Stimulated activated naive B cell treated with anti-CD40 and anti-IgM and Interleukin-4, amounts not matched to agents 10 μg/mL and 1 μg/mL and 100 μg/mL, for 72 hours (primary cell): Measurements from ENCODE around the gene AQR.
"Not testable (repeated sequence)": the region's sequence is repeated elsewhere in the genome, so short reads cannot be mapped to it uniquely, and the experiment has no call there.

ENCODE experiments used
- ATAC-seq, 2 donors: fragments of 150-1000 bp; cut with Tn5 transposase; replicated peaks; 2 replicates each; pipeline ENCODE4 v1.10.0; 2021; ENCODE audit warnings: moderate library complexity in 1 of 2
- DNase-seq: peaks from one replicate; pipeline ENCODE4 v3.0.0; 2021
- H3K27ac Mint-ChIP-seq: one replicate; pipeline ENCODE4 v1.8.0; 2022; ENCODE audit warnings: mild to moderate bottlenecking, mixed read lengths
- H3K27me3 Mint-ChIP-seq, 2 donors: one replicate each; pipeline ENCODE4 v1.8.0; 2022; ENCODE audit warnings: mixed read lengths in 2 of 2
- H3K36me3 Mint-ChIP-seq, 2 donors: one replicate each; pipeline ENCODE4 v1.8.0; 2022; ENCODE audit warnings: mixed read lengths in 2 of 2, mild to moderate bottlenecking in 1 of 2
- H3K4me1 Mint-ChIP-seq, 2 donors: one replicate each; pipeline ENCODE4 v1.8.0; 2022; ENCODE audit warnings: mixed read lengths in 2 of 2, mild to moderate bottlenecking in 1 of 2
- H3K4me3 Mint-ChIP-seq, 2 donors: one replicate each; pipeline ENCODE4 v1.8.0; 2022; ENCODE audit warnings: mild to moderate bottlenecking in 2 of 2, mixed read lengths in 2 of 2, moderate library complexity in 1 of 2
- H3K9me3 Mint-ChIP-seq, 2 donors: one replicate each; pipeline ENCODE4 v1.8.0; 2022; ENCODE audit warnings: mixed read lengths in 2 of 2, mild to moderate bottlenecking in 1 of 2

AQR gene

DNA sequence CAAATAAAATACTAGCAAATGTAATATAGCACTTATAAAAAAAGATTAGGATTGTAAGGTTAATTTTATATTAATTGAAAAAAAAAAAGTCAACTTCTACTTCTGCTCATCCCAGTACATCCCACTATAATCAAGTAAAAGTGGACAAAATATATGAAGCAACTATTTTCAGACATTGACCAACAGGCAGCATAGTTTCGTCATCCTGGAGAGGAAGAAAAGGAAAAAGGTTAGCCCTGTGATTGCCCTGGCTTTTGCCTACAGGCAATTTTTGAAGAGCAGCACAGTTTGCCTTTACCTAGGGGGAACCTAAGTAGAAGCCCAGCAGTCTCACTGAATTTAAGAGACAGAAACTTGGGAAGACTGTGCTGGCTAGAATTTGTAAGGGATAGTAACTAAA is 121.9 kb downstream of the AQR start:
- no peaks in the 10 kb centered on the region for H3K27me3 Mint-ChIP-seq
- no peak for ATAC-seq

DNA sequence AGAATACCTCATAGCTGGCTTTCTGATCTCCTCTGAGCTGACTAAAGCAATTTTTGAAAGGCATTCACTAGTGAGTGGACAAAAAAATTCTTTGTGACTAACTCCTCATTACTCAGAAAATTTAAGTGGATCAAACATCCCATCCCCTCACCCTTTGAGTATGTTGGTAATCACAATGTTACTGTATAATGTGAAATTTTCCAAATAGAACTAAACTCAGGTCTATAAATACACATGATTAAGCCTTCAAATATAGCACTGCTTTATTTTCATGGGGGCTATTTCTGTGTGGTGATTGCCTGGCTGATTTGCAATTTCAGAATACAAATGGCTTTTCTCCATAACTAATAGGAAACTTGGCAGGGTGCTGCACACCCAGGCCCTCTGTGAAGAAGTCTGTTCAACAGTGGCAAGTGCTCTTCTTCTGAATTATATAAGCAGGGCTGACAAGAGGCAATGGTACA is 128.2 kb downstream of the AQR start:
- no peak for DNase-seq
- ATAC-seq = no peak
- Mint-ChIP-seq H3K36me3 (no peaks in the 10 kb centered on the region), H3K4me3 (no peak overlapping the region), H3K27ac (no peak overlapping the region), H3K9me3 (peaks cover 0 to 3% of the 10 kb centered on the region in 2 donors), H3K4me1 (no peaks in the 10 kb centered on the region), H3K27me3 (peaks cover 0 to 3% of the 10 kb centered on the region in 2 donors)

More for the DNA sequence above, 121.9 kb downstream of the AQR start:
- H3K4me1 Mint-ChIP-seq = peaks cover 9 to 29% of the 10 kb centered on the region in 2 donors
- peaks cover 0 to 8% of the 10 kb centered on the region in 2 donors for H3K36me3 Mint-ChIP-seq
- no peak overlapping the region for H3K4me3 Mint-ChIP-seq
- peaks cover 4% of the 10 kb centered on the region in 2 donors for H3K9me3 Mint-ChIP-seq
- H3K27ac Mint-ChIP-seq = no peak overlapping the region
- no peak for DNase-seq

DNA sequence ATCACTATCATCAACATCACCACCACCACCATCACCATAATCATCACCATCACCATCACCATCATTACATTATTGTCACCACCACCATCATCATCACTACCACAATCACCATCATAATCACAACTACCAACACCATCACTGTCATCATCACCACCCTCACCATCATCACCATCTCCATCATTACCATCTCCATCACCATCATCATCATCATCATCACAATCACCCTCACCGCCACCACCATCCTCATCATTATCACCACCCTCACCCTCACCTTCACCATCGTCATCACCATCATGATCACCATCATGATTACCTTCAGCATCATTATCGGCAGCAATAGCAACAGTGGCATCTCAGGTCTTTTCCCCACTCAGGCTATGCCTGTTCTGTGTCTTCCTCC is 131.3 kb downstream of the AQR start:
- DNase-seq (no peak), ATAC-seq (no peak)
- peaks cover 8 to 13% of the 10 kb centered on the region in 2 donors for H3K9me3 Mint-ChIP-seq
- peaks cover 6 to 8% of the 10 kb centered on the region in 2 donors for H3K36me3 Mint-ChIP-seq
- H3K27me3 Mint-ChIP-seq = peaks cover 12 to 14% of the 10 kb centered on the region in 2 donors
- no peak overlapping the region for H3K27ac Mint-ChIP-seq
- no peak overlapping the region for H3K4me3 Mint-ChIP-seq
- no peaks in the 10 kb centered on the region for H3K4me1 Mint-ChIP-seq

DNA sequence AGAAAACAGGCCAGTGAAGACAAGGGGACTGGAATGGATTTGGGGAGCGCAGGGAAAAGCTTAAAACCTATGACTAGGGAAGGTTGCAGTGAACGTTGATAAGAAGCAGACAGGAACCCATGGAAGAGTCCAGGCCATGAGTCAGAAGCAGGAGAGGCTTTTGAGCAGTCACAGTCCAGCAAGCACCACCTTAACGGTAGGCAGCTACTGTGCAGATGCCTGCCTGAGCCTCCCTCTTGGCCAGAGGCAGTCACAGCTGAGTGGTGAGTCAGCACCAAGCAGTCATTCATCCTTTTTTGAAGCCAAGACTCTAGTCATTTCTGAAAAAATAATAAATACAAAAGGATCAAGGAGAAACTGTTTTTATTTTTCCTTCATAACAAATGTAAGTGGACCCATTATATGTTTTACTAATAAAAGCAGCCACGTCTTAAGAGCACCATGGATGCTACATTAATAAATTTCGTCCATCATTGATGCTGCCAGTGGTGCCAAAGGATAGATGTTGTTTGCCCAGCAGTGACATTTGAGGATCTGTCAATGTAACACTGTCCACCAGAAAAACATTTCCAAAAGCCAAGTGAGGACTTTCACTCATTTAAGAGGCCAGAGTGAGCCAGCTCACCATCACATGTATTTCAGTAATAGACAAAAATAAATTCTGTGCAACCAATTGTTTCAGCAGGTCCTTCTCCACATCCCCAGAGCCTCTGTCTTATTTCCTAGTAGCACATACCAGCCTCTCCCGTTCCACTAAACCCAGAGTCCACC is 132.1 kb downstream of the AQR start:
- no peak overlapping the region for H3K27ac Mint-ChIP-seq

DNA sequence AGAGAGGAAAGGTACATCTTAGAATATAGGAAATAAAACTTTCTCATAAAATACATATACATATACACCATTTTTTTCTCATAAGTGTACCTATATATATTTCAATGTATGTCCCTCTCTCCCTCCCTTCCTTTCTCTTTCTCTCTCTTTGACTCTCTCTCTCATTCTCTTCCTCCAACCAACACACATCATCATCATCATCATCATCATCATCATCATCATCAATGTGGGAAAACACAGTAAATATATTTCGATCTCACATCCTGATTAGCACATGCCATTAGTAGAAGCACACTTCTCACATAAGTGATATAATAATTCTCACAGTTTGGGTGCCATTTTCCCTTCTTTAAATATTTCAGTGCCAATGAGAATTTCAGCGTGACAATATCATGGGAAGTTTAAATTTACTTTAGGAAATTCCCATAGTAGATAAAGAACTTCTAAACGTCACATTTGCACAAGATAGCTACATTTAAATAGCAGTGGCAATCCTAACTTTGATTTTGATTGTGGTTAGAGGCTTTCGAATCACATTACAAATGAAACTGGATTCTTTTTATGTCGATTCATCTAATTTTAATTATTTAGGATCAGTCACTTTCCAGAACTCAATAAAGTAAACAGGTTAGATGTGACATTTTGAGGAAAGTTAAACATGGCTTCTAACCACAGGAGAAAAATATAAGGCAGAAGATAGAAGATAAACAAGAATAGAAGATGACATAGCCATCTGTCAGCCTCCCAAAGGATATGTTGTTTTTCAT is 141.2 kb downstream of the AQR start:
- peaks cover 0 to 5% of the 10 kb centered on the region in 2 donors for H3K4me1 Mint-ChIP-seq
- peaks cover 0 to 2% of the 10 kb centered on the region in 2 donors for H3K9me3 Mint-ChIP-seq
- peaks cover 10 to 21% of the 10 kb centered on the region in 2 donors for H3K27me3 Mint-ChIP-seq
- no peaks in the 10 kb centered on the region for H3K36me3 Mint-ChIP-seq
- no peak for DNase-seq
- no peak overlapping the region for H3K27ac Mint-ChIP-seq
- no peak for ATAC-seq
- no peak overlapping the region for H3K4me3 Mint-ChIP-seq

More for the DNA sequence above, 132.1 kb downstream of the AQR start:
- H3K9me3 Mint-ChIP-seq = peaks cover 10 to 13% of the 10 kb centered on the region in 2 donors
- DNase-seq (no peak), ATAC-seq (no peak)
- peaks cover 6 to 8% of the 10 kb centered on the region in 2 donors for H3K36me3 Mint-ChIP-seq
- no peaks in the 10 kb centered on the region for H3K4me1 Mint-ChIP-seq
- no peak overlapping the region for H3K4me3 Mint-ChIP-seq
- H3K27me3 Mint-ChIP-seq = peaks cover 14 to 17% of the 10 kb centered on the region in 2 donors

- H3K36me3 Mint-ChIP-seq = no peaks in the 10 kb centered on the region
- H3K9me3 Mint-ChIP-seq = no peaks in the 10 kb centered on the region
- no peak overlapping the region for H3K27ac Mint-ChIP-seq
- DNase-seq = no peak
- no peak for ATAC-seq
- H3K4me1 Mint-ChIP-seq = no peaks in the 10 kb centered on the region
- H3K4me3 Mint-ChIP-seq = no peak overlapping the region
- peaks cover 28% of the 10 kb centered on the region in 2 donors for H3K27me3 Mint-ChIP-seq
Measured at GRCh38 chr15:34821831-34822230, 147.7 kb downstream of the AQR start.

- Mint-ChIP-seq H3K27me3 (peaks cover 22% of the 10 kb centered on the region in 2 donors), H3K27ac (no peak overlapping the region), H3K36me3 (no peaks in the 10 kb centered on the region), H3K9me3 (no peaks in the 10 kb centered on the region), H3K4me1 (no peaks in the 10 kb centered on the region), H3K4me3 (no peak overlapping the region)
- no peak for DNase-seq
- no peak for ATAC-seq
Measured at GRCh38 chr15:34820110-34820509, 149.4 kb downstream of the AQR start.

DNA sequence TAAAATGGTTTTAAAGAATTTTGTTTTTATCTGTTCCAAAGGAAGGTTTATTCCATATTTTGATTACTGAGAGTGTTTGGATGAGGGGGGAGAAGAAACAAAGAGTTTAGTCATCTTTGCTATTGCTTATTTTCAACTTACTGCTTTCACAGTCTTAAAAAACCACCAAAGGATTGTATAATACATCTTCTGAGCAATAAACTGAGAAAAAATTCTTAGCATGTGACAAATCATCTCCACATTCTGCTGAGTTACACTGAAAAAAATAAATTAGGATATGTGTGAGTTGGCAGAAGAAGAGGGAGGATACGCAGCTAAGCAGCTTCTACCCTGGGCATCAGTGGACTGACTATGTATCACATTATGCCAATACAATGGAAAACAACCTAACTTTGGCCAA is 151.0 kb downstream of the AQR start:
- DNase-seq (no peak), ATAC-seq (no peak)
- H3K36me3 Mint-ChIP-seq = no peaks in the 10 kb centered on the region
- no peaks in the 10 kb centered on the region for H3K4me1 Mint-ChIP-seq
- H3K9me3 Mint-ChIP-seq = no peaks in the 10 kb centered on the region
- no peak overlapping the region for H3K4me3 Mint-ChIP-seq
- peaks cover 22% of the 10 kb centered on the region in 2 donors for H3K27me3 Mint-ChIP-seq
- no peak overlapping the region for H3K27ac Mint-ChIP-seq

DNA sequence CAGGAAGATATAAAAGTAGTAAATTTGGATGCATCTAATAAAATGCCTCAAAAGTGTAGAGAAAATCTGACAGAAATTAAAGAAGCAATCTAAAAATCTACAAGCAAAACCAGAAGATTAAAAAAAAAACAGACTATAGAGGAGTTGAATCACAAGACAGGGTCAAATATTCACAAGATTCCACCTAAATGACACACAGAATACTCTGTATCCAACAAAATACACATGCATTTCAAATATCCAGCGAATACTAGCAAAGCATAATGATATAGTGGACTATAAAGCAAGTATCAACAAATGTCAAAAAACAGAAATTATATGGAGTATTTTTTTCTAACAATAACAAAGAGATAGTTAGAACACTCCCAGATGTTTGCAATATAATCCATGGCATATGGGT is 153.7 kb downstream of the AQR start:
- H3K36me3 Mint-ChIP-seq = no peaks in the 10 kb centered on the region
- no peak overlapping the region for H3K4me3 Mint-ChIP-seq
- no peaks in the 10 kb centered on the region for H3K9me3 Mint-ChIP-seq
- DNase-seq (no peak), ATAC-seq (no peak)
- H3K27ac Mint-ChIP-seq = no peak overlapping the region
- peaks cover 20 to 26% of the 10 kb centered on the region in 2 donors for H3K27me3 Mint-ChIP-seq
- no peaks in the 10 kb centered on the region for H3K4me1 Mint-ChIP-seq

GRCh38 chr15:34813446-34814190 is 155.9 kb downstream of the AQR start:
- Mint-ChIP-seq H3K27ac (no peak overlapping the region), H3K4me3 (no peak overlapping the region), H3K36me3 (no peaks in the 10 kb centered on the region), H3K27me3 (peaks cover 19 to 25% of the 10 kb centered on the region in 2 donors), H3K4me1 (no peaks in the 10 kb centered on the region), H3K9me3 (no peaks in the 10 kb centered on the region)
- ATAC-seq (no peak), DNase-seq (no peak)

DNA sequence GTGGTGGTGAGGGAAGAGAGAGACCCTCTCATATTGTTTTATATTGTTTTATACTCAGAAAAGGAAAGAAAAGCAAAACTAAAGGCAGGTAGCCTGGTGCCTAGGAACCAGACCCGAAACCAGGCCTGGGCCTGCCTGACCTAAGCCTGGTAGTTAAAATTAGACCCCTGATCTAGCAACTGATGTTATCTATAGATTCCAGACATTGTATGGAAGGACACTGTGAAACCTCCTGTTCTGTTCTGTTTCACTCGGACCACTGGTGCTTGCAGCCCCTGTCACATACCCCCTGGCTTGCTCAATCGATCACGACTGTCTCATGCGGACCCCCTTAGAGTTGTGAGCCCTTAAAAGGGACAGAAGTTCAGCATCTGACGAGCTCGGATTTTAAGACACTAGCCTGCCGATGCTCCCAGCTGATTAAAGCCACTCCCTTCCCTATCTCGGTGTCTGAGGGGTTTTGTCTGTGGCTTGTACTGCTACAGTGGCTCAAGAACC is 156.6 kb downstream of the AQR start:
- not testable (repeated sequence) for H3K36me3 Mint-ChIP-seq, DNase-seq, H3K4me3 Mint-ChIP-seq, H3K27ac Mint-ChIP-seq, H3K4me1 Mint-ChIP-seq, ATAC-seq, H3K9me3 Mint-ChIP-seq
- H3K27me3 Mint-ChIP-seq = peaks cover 19 to 25% of the 10 kb centered on the region in 2 donors

- Mint-ChIP-seq H3K4me3 (no peak overlapping the region), H3K9me3 (no peaks in the 10 kb centered on the region), H3K27ac (no peak overlapping the region), H3K4me1 (no peaks in the 10 kb centered on the region), H3K36me3 (no peaks in the 10 kb centered on the region), H3K27me3 (peaks cover 19 to 25% of the 10 kb centered on the region in 2 donors)
- DNase-seq (no peak), ATAC-seq (no peak)
Measured at GRCh38 chr15:34812369-34812768, 157.2 kb downstream of the AQR start.

- peaks cover 24 to 31% of the 10 kb centered on the region in 2 donors for H3K27me3 Mint-ChIP-seq
- no peak overlapping the region for H3K4me3 Mint-ChIP-seq
- peaks cover 0 to 5% of the 10 kb centered on the region in 2 donors for H3K36me3 Mint-ChIP-seq
- DNase-seq (no peak), ATAC-seq (no peak)
- H3K9me3 Mint-ChIP-seq = peaks cover 5 to 7% of the 10 kb centered on the region in 2 donors
- no peak overlapping the region for H3K27ac Mint-ChIP-seq
- no peaks in the 10 kb centered on the region for H3K4me1 Mint-ChIP-seq
Measured at GRCh38 chr15:34810443-34811129, 159.0 kb downstream of the AQR start.
